ENCODE data around the gene DDX31.

GRCh38 chr9:132610661-132611060 is 59.1 kb downstream of the DDX31 start:
- no peak for TF ChIP-seq CTCF (IDR thresholded peaks at IDR 0.05)
- TF ChIP-seq POLR2A (IDR thresholded peaks at IDR 0.05): no peak

Measured in thyroid gland (tissue), 4 donors.